Pons (tissue), 1 donor: ENCODE data around the gene RAB10.
"Not testable (repeated sequence)": the region's sequence is repeated elsewhere in the genome, so short reads cannot be mapped to it uniquely, and the experiment has no call there.

ENCODE experiments used
- DNase-seq: peaks from one replicate; pipeline ENCODE4 v3.0.0-alpha.2; 2016; ENCODE audit warnings: low spot score

The RAB10 gene

GRCh38 chr2:26088931-26089330 is 55.0 kb downstream of the RAB10 start:
- not testable (repeated sequence) for DNase-seq

GRCh38 chr2:26089337-26089736 is 55.5 kb downstream of the RAB10 start:
- DNase-seq = no peak

- DNase-seq = no peak
These were observed 61.9 kb downstream of the RAB10 start for GRCh38 chr2:26095758-26096157.

- no peak for DNase-seq
These were observed 66.0 kb downstream of the RAB10 start for GRCh38 chr2:26099933-26100332.

GRCh38 chr2:26100384-26100783 is 66.5 kb downstream of the RAB10 start:
- DNase-seq = no peak

- DNase-seq = no peak
These were observed 69.9 kb downstream of the RAB10 start for GRCh38 chr2:26103752-26104151.

GRCh38 chr2:26108701-26109100 is 74.8 kb downstream of the RAB10 start:
- DNase-seq = not testable (repeated sequence)

GRCh38 chr2:26112201-26112600 is 78.3 kb downstream of the RAB10 start:
- no peak for DNase-seq

GRCh38 chr2:26114151-26114550 is 80.3 kb downstream of the RAB10 start:
- DNase-seq = no peak

- no peak for DNase-seq
These were observed 84.8 kb downstream of the RAB10 start for GRCh38 chr2:26118682-26119081.

- no peak for DNase-seq
These were observed 85.6 kb downstream of the RAB10 start for GRCh38 chr2:26119521-26119920.

GRCh38 chr2:26122630-26123029 is 88.7 kb downstream of the RAB10 start:
- peak; percentile 47 for DNase-seq

GRCh38 chr2:26123426-26123825 is 89.5 kb downstream of the RAB10 start:
- peak; percentile 26 for DNase-seq

GRCh38 chr2:26126074-26126473 is 92.2 kb downstream of the RAB10 start:
- DNase-seq = no peak

- DNase-seq = no peak
These were observed 94.3 kb downstream of the RAB10 start for GRCh38 chr2:26128176-26128575.

- no peak for DNase-seq
These were observed 96.9 kb downstream of the RAB10 start for GRCh38 chr2:26130763-26131162.

- DNase-seq = peak; percentile 96
These were observed 102.6 kb downstream of the RAB10 start for GRCh38 chr2:26136451-26136850.

- no peak for DNase-seq
These were observed 105.6 kb downstream of the RAB10 start for GRCh38 chr2:26139269-26140183.

- DNase-seq = no peak
These were observed 107.4 kb downstream of the RAB10 start for GRCh38 chr2:26141145-26141769.

- DNase-seq = no peak
These were observed 110.1 kb downstream of the RAB10 start for GRCh38 chr2:26144031-26144430.

GRCh38 chr2:26144953-26145680 is 111.2 kb downstream of the RAB10 start:
- DNase-seq = peak; percentile 85

- no peak for DNase-seq
These were observed 114.6 kb downstream of the RAB10 start for GRCh38 chr2:26148501-26148900.

GRCh38 chr2:26150243-26150642 is 116.4 kb downstream of the RAB10 start:
- DNase-seq = no peak
